Breast epithelium (tissue), 4 donors: ENCODE data around the gene TANGO6. TPM values are rescaled to one million over a fixed set of nuclear protein-coding genes. Genes with fewer than 3 reads are reported as not detected.
"Not testable (repeated sequence)": the region's sequence is repeated elsewhere in the genome, so short reads cannot be mapped to it uniquely, and the experiment has no call there.

ENCODE experiments used
- DNase-seq, 2 donors: peaks; one replicate each; pipeline ENCODE4 v3.0.0-alpha.2; 2019; ENCODE audit warnings: low spot score in 2 of 2
- H3K27ac ChIP-seq, 2 donors: fragments of 200-600 bp; sonication (generic) in 1 of 2; one replicate each; pipeline ENCODE4 v1.5.1; 2016 to 2019; ENCODE audit warnings: mild to moderate bottlenecking in 1 of 2
- H3K27me3 ChIP-seq, 2 donors: fragments of 200-600 bp; sonication (generic) in 1 of 2; one replicate each; pipeline versions ENCODE4 v1.5.1 to v1.6.0; 2017 to 2019; ENCODE audit warnings: control low read depth in 1 of 2, mild to moderate bottlenecking in 1 of 2
- H3K36me3 ChIP-seq: fragments of 200-600 bp; one replicate; pipeline ENCODE4 v1.5.1; 2019
- H3K4me1 ChIP-seq, 2 donors: fragments of 200-600 bp; sonication (generic); one replicate each; pipeline ENCODE4 v1.5.1; 2016 to 2019; ENCODE audit warnings: control low read depth in 1 of 2
- H3K4me3 ChIP-seq, 3 donors: fragments of 200-600 bp; sonication (generic); 1 replicate in 2 of 3; 2 replicates in 1 of 3; pipeline ENCODE4 v1.5.1; 2016 to 2019; ENCODE audit warnings: mild to moderate bottlenecking in 3 of 3, moderate library complexity in 2 of 3
- H3K9me3 ChIP-seq, 2 donors: fragments of 200-600 bp; sonication (generic) in 1 of 2; one replicate each; pipeline ENCODE4 v1.5.1; 2016 to 2019; ENCODE audit warnings: control low read depth in 1 of 2
- POLR2A ChIP-seq: fragments of 450-650 bp; IDR thresholded peaks from one replicate; pipeline ENCODE4 v1.6.1; 2016; ENCODE audit warnings: antibody characterized with exemption, mild to moderate bottlenecking, moderate library complexity
- POLR2AphosphoS5 ChIP-seq, 3 donors: sonication (generic); formaldehyde crosslinking; IDR thresholded peaks; one replicate each; pipeline ENCODE4 v1.6.1; 2017; ENCODE audit warnings: antibody characterized with exemption in 3 of 3
- intact Hi-C: fragments of 100-400 bp; cut with DNase I; formaldehyde crosslinking; loops from one replicate; pipeline ENCODE4 v1.15.1; 2023; ENCODE audit warnings: low total_unique reads
- total RNA-seq, 3 donors: library from RNA; depleted of rRNA; stranded (reverse); fragments of >200 nt; gene quantifications; one replicate each; pipeline ENCODE4 v1.1.0, GENCODE V29; 2016
- TF ChIP-seq, protein P1 (sequence below), 3 donors: fragments of 450-650 bp; IDR thresholded peaks; one replicate each; pipeline ENCODE4 v1.5.1; 2016 to 2017; ENCODE audit warnings: antibody characterized with exemption in 3 of 3, mild to moderate bottlenecking in 3 of 3, moderate library complexity in 3 of 3

Gene TANGO6
- total RNA-seq, 3 donors from 2014 or later = 13.4 to 26.1 (median 24.6) TPM

GRCh38 chr16:69040144-69040909 is 197.0 kb downstream of the TANGO6 start:
- TF ChIP-seq, protein P1, sequence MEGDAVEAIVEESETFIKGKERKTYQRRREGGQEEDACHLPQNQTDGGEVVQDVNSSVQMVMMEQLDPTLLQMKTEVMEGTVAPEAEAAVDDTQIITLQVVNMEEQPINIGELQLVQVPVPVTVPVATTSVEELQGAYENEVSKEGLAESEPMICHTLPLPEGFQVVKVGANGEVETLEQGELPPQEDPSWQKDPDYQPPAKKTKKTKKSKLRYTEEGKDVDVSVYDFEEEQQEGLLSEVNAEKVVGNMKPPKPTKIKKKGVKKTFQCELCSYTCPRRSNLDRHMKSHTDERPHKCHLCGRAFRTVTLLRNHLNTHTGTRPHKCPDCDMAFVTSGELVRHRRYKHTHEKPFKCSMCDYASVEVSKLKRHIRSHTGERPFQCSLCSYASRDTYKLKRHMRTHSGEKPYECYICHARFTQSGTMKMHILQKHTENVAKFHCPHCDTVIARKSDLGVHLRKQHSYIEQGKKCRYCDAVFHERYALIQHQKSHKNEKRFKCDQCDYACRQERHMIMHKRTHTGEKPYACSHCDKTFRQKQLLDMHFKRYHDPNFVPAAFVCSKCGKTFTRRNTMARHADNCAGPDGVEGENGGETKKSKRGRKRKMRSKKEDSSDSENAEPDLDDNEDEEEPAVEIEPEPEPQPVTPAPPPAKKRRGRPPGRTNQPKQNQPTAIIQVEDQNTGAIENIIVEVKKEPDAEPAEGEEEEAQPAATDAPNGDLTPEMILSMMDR (IDR thresholded peaks at IDR 0.05) = no peak
- TF ChIP-seq POLR2A (no peak), POLR2AphosphoS5 (IDR thresholded peaks at IDR 0.05) (no peak)
- Histone ChIP-seq H3K4me3 (no peak overlapping the region), H3K9me3 (no peaks in the 10 kb centered on the region), H3K27ac (no peak overlapping the region), H3K4me1 (no peaks in the 10 kb centered on the region), H3K27me3 (no peaks in the 10 kb centered on the region), H3K36me3 (peaks cover 6% of the 10 kb centered on the region)
- intact Hi-C loops = no loop called here
- DNase-seq = no peak

- intact Hi-C loops = no loop called here
- DNase-seq = no peak
- no peaks in the 10 kb centered on the region for H3K27me3 ChIP-seq
- no peaks in the 10 kb centered on the region for H3K4me1 ChIP-seq
- TF ChIP-seq POLR2A = no peak
- H3K36me3 ChIP-seq = no peaks in the 10 kb centered on the region
- H3K4me3 ChIP-seq = no peak overlapping the region
- no peaks in the 10 kb centered on the region for H3K9me3 ChIP-seq
- H3K27ac ChIP-seq = no peak overlapping the region
These were observed 205.2 kb downstream of the TANGO6 start for GRCh38 chr16:69048328-69049120.

GRCh38 chr16:69049146-69049545 is 205.8 kb downstream of the TANGO6 start:
- intact Hi-C loops = no loop called here
- Histone ChIP-seq H3K4me1 (no peaks in the 10 kb centered on the region), H3K4me3 (no peak overlapping the region), H3K36me3 (no peaks in the 10 kb centered on the region), H3K9me3 (no peaks in the 10 kb centered on the region), H3K27me3 (no peaks in the 10 kb centered on the region), H3K27ac (no peak overlapping the region)
- DNase-seq = no peak
- no peak for TF ChIP-seq POLR2AphosphoS5 (IDR thresholded peaks at IDR 0.05)
- TF ChIP-seq POLR2A = no peak
- TF ChIP-seq, protein P1 (IDR thresholded peaks at IDR 0.05) = no peak

DNA sequence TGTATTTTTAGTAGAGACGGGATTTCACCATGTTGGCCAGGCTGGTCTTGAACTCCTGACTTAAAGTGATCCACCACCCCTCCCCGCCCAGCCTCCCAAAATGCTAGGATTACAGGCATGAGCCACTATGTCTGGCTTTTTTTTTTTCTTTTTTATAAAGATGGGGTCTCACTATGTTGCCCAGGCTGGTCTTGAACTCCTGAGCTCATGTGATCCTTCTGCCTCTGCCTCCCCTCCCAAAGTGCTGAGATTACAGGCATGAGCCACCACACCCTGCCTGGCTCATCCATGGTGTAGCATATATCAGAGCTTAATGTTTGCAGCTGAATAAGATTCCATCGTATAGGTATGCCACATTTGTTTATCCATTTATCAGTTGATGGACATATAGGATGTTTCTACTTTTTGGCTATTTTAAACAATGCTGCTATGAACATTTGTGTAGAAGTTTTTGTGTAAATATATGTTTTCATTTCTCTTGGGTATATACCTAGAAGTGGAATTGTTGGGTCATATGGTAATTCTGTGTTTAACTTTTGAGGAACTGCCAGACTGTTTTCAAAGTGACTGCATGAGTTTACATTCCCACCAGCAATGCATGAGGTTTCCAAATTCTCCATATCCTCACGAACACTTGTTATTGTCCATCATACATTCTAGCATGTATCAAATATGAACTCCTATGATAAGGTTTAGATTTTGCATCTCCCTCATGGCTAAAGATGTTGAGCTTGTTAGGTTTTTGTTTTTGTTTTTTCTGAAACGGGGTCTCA is 206.5 kb downstream of the TANGO6 start:
- no peak overlapping the region for H3K27ac ChIP-seq
- intact Hi-C loops = no loop called here
- no peaks in the 10 kb centered on the region for H3K9me3 ChIP-seq
- H3K36me3 ChIP-seq = no peaks in the 10 kb centered on the region
- H3K4me3 ChIP-seq = no peak overlapping the region
- H3K4me1 ChIP-seq = no peaks in the 10 kb centered on the region
- no peaks in the 10 kb centered on the region for H3K27me3 ChIP-seq
- DNase-seq = no peak
- TF ChIP-seq, protein P1 (IDR thresholded peaks at IDR 0.05) = no peak
- no peak for TF ChIP-seq POLR2A
- TF ChIP-seq POLR2AphosphoS5 (IDR thresholded peaks at IDR 0.05) = no peak

DNA sequence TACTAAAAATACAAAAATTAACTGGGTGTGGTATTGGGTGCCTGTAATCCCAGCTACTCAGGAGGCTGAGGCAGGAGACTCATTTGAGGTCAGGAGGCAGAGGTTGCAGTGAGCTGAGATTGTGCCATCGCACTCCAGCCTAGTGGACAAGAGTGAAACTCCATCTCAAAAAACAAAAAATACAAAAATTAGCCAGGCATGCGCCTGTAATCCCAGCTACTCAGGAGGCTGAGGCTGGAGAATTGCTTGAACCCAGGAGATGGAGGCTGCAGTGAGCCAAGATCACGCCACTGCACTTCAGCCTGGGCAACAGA is 208.1 kb downstream of the TANGO6 start:
- H3K4me1 ChIP-seq, DNase-seq, H3K36me3 ChIP-seq, H3K27me3 ChIP-seq, H3K4me3 ChIP-seq, H3K27ac ChIP-seq, intact Hi-C loops, H3K9me3 ChIP-seq: not testable (repeated sequence)

DNA sequence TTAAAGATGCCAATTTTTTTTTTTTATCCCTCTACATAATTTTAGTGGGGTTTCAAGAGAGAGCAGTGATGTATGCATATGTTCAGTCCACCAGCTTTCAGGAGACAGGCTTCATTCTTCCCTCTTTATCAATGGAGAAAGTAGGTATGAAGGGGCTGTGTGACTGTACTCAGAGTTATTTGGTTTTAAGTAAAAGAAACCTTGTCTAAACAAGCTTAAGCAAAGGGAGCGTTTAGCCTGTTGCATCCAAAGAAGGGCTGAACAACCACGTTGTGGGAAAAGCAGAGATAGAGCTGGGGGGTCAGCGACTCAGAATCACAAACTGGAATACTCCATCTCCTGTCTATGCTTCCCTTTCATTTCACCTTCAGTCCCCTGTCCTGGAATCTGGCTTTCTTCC is 211.7 kb downstream of the TANGO6 start:
- TF ChIP-seq, protein P1 (IDR thresholded peaks at IDR 0.05) = no peak
- no peak for TF ChIP-seq POLR2A
- no peak for TF ChIP-seq POLR2AphosphoS5 (IDR thresholded peaks at IDR 0.05)
- H3K4me3 ChIP-seq = no peak overlapping the region

More for the DNA sequence above, 211.7 kb downstream of the TANGO6 start:
- intact Hi-C loops = no loop called here
- DNase-seq = no peak
- Histone ChIP-seq H3K27ac (no peak overlapping the region), H3K4me1 (no peaks in the 10 kb centered on the region), H3K36me3 (no peaks in the 10 kb centered on the region), H3K9me3 (no peaks in the 10 kb centered on the region), H3K27me3 (no peaks in the 10 kb centered on the region)
